Measurements from ENCODE around the gene SLC44A1.

Gene SLC44A1

GRCh38 chr9:105339849-105340248 lies 95.4 kb downstream of the SLC44A1 start:
- no peak for DNase-seq (ENCODE audit: low read depth)

DNA sequence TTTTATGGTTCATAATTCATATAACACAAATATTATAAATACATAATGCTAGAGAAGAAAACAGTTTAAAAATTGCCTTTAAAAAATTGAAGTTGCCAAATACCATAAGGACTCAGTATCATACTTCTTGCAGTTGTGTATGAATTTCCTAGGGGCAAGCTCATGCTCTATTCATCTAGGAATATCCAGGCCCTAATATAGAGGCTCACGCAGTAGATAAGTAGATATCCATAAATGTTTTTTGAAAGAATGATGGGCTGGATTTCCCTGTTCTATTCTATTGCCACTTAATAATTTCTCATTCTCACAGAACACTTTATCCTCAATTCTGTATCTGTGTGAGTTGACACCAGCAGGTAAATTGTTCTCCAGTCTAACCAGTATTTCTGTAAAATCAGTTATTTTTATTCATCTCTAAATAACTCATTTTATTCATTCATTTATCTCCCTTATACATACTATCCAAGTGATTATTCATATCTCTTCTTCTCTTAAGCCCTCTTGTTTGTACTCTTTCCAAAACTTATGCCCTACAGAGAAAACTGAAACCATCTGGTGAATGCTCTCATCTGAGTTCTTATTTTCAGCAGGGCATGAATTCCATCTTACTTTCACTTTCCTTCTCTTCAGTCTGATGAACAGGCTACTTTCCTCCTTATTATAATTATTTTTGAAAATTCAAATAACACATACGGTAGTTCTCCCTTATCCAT lies 97.1 kb downstream of the SLC44A1 start:
- peak; percentile 39 for DNase-seq (ENCODE audit: low read depth)

- no peak for DNase-seq (ENCODE audit: low read depth)
Observed at GRCh38 chr9:105342147-105342505, 97.7 kb downstream of the SLC44A1 start.

DNA sequence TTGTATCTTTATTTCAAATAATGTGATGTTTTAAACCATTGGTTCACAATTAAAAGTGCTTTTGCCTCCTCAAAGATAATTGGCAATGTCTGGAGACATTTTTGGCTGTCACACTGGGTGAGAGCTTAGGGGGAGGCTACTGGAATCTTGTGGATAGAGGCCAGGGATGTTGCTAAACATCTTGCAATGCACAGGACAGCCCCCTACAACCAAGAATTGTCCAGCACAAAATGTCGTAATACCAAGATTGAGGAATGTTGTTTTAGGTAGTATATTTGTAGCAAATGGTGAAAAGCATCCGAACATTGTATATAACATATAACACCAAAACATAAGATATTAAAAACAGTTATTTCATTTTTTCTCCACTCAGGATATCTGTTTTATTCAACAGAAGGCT lies 99.8 kb downstream of the SLC44A1 start:
- DNase-seq (ENCODE audit: low read depth): no peak

DNA sequence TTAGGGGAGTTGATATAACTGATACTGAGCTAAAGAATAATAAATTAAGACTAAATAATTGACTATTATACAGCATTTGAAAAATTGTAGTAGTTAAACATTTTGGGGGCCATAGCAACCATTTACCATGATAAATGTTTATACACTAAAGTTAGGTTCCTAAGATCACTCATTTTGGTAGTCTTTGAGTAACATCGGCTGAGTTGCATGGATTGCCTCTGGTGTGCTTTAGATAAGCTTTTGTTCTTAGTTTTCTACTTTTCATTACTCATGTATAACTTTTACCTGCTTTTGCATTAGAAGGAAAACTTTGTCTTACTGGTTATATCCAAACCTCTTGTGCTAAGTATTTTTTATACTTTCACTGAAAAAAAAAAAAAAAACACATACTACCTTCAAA lies 101.2 kb downstream of the SLC44A1 start:
- no peak for DNase-seq (ENCODE audit: low read depth)

DNA sequence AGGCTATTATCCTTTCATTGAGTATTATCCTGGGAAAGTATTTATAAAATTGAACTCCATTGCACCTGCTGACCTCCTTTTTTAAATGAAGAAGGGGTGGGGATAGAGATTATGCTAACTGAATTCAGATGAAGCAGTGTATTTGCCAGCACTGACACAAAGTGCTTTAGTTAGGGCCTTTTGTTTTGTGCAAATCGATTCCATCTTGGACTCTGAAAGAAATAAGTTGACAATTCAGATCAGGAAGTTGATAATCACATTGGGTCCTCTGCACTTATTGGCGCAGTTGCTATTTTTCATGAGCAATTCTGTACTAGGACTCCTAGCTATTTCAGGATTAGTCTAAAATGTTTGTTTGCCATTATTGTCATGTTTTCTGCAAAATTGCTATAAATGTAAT lies 101.8 kb downstream of the SLC44A1 start:
- DNase-seq (ENCODE audit: low read depth): no peak

DNA sequence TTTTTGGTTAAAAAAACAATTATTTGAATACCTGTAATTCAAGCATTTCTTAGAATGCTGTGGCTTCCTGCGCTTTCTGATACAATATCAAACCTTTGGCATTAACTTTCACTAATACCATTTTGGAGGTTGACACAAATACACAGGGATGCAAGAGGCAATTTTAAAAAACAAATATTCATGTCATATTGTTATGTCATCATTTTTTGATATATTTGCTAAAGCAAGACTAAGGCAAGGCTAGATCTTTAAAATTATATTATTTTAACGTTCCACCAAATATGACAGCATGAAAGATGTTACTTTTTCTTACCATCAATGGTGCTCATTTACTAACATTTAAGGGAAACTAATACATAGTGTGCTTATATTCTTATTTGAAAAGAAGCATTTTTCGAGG lies 110.0 kb downstream of the SLC44A1 start:
- DNase-seq (ENCODE audit: low read depth): no peak

DNA sequence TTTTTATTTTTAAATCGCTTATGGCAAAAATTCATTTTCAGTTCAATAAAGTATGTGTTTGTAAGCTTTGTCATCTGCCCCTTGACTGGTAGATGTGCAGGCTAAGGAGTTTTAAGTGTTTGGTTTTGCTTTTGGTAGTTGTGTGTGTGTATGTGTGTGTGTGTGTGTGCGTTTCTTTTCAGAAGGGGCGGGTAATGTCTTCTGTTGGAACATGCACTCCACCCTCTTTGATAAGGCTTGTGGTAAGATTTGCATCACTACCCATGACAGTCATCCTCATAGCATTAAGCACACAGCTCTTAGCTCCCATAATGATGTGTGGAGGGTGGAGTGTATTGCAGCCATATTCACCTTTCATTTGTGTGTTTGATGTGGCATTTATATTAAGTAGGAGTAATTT lies 111.3 kb downstream of the SLC44A1 start:
- peak; percentile 20 for DNase-seq (ENCODE audit: low read depth)

DNA sequence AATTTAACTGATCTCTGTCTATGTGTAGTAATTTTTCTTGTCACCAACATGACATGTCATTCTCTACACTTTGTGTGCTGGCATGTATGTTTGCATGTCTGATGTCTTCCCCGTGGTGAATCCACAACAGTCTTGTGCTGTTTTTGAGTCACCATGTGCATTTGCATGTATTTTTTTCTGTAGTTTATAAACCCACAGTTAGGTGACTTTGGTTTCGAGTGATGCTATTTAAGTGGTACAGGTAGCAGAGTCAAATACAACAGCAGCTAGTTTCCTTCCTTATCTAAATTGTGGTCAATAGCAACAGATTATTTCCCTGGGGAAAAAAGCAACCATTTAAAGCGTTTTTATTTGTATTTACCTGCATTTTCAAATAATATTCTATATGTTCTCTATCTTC lies 113.5 kb downstream of the SLC44A1 start:
- DNase-seq (ENCODE audit: low read depth): no peak

- peak; percentile 59 for DNase-seq (ENCODE audit: low read depth)
Observed at GRCh38 chr9:105359892-105360291, 115.4 kb downstream of the SLC44A1 start.

DNA sequence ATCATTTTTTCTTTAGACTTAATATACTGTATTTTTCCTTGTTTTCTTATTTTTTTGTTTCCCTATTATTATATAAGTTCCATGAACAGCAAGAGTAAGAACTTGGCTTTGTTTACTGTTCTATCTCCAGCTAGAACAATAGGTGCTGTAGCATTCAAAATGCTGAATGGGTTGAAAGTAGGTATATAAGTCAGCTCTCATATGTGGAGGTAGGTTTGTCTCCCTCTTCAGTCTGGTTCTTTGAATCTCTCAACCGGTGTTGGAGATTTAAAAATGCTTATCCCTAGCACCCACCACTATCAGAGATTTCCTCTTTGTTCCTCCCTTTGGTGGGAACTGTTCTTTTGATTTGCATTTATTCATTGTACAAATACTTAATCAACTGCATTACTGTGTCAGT lies 115.9 kb downstream of the SLC44A1 start:
- DNase-seq (ENCODE audit: low read depth): no peak

DNA sequence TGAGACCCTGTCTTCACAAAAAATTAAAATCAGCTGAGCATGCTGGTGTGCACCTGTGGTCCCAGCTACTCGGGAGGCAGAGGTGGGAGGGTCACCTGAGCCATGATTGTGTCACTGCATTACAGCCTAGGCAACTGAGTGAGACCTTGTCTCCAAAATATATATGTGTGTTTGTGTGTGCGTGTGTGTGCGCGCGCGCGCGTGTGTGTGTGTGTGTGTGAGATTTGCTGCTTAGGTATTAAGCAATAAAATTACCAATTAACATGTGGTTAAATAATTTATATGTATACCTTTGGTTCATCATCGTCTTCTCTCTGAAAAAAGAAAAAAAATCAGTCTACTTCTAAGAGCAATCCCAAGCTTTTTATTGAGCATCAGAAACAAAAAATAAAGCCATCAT lies 117.4 kb downstream of the SLC44A1 start:
- DNase-seq (ENCODE audit: low read depth): no peak

DNA sequence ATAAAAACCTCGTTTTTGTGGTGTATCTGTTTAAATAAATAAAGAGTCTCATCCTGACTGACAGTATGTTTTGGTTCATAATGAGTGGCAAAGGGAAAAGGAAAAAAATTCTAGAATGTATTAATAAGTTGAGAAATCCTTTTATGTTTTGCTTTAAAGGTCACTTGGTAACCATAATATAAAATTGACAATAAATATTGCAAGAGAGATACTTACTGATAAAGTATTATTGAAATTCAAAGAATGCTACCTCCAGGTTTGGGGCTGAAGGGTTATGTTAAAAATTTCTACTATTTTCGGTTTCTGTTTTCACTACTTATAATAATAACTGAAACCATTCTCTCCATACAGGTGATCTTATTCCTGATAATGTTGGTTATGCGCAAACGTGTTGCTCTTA lies 118.0 kb downstream of the SLC44A1 start:
- DNase-seq (ENCODE audit: low read depth): no peak

GRCh38 chr9:105363837-105364236 lies 119.4 kb downstream of the SLC44A1 start:
- DNase-seq (ENCODE audit: low read depth): no peak

- no peak for DNase-seq (ENCODE audit: low read depth)
Observed at GRCh38 chr9:105369911-105370310, 125.5 kb downstream of the SLC44A1 start.

DNA sequence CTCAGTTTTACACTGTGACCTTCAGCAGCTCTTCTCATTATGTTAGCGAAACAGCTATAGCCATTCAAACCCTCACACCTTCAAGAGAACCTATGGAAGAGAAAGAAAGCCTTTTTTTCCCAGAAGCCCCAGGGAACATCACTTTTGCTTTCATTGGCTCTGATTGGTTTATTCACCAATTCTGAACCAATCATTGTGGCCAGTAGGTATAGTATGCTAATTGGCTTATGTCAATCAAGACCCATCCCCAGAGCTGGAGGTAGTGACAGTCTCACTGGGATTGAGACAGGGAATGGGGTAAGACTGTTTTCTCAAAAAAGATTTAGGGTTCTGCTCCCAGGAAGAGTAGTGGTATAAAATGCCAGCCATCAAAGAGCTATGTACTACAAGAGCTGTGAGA lies 129.3 kb downstream of the SLC44A1 start:
- DNase-seq (ENCODE audit: low read depth): no peak

DNA sequence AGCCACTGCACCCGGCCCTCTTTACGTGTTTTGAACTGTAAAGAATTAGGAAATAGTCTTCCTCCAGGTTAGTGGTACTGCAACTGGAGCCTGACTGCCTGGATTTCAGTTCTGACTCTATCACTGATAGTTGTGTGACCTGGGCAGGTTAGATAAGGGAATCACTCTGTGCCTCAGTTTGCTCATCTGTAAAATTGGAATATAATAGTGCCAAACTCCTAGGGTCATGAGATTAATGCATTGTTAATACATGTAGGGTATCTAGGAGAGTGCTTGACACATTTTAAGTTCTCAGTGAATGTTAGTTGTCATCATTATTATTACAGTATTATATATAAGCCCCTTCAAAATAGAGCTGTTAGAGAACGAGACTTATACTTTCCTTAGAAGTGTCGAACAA lies 130.9 kb downstream of the SLC44A1 start:
- DNase-seq (ENCODE audit: low read depth): no peak

DNA sequence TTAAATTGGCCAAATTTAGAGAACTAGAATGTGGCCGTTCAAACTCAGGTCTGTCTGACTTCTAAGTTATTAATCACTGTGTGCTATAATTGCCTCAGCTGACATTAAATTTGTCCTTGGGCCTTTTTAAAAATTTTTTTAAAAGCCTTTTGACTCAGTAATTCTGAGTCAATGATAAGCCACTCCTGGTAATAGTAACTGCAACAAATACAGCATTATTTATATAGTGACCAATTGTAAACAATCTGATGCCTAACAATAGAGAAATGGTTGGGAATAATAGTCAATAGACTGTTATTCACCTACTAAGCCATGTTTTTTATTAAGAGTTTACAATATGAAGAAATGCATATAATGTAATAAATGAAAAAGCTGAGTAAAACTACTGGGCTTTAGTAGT lies 132.4 kb downstream of the SLC44A1 start:
- DNase-seq (ENCODE audit: low read depth): no peak

DNA sequence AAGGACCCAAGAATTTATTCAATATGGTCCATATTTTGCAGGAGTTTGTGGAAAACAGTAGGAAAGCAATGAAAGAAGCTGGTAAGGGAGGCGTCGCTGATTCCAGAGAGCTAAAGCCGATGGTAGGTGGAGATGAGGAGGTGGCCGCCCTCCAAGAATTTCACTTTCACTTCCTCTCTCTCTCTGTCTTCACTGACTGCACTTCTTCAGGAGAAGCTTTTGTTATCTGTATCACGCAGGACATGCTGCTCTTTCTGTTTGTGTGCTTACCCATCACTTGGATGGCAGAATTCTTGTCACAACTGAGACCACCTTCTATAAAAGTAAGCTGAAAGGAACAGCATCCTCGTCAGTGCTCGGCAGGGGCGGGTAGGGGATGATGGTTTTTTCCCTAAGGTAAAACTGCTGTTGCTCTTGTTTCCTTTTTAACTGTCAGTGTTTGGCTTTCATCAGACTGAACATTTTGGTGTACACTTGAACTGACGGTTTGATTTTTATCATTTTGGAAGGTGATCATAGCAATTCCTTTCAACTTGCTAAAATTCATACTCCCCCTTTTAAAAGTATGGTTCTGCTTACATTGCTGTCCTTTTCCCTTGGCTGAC lies 141.0 kb downstream of the SLC44A1 start:
- no peak for DNase-seq (ENCODE audit: low read depth)

DNA sequence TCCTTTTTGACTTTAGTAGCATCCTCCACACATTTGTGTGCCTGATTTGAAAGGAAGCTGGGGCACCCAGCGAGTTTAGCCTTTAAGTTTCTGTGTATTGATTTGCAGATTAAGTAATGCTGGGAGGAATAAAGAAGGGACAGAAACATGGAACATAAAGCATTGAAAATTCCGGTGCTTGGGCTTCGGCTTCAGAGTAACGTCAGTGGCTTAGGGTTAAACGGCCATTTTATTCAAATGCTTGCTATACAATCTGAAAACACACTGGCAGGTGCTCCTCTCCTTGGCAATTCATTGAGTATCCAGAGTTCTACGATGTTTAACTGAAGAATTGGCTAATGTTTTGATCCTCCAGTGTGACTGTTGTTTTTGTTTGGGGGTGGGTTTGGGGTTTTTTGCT lies 145.3 kb downstream of the SLC44A1 start:
- DNase-seq (ENCODE audit: low read depth): no peak

DNA sequence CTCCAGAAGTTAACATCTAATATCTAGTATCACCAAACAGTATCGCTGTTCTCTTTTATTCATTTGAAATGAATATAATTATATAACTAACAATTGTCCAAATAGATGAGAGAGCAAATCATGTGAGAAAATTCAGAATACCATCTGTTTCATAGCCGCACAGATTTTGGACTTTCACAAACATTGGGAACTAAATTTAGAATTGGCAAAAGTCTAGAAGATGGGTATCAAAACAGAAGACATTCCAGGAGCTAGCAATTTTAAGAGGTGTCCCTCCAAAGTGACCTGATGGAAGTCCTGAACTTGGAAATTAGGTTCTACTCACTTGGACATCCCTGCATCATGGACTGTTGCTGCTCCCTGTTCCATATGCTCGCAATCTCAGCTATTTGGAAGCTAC lies 146.4 kb downstream of the SLC44A1 start:
- no peak for DNase-seq (ENCODE audit: low read depth)

DNA sequence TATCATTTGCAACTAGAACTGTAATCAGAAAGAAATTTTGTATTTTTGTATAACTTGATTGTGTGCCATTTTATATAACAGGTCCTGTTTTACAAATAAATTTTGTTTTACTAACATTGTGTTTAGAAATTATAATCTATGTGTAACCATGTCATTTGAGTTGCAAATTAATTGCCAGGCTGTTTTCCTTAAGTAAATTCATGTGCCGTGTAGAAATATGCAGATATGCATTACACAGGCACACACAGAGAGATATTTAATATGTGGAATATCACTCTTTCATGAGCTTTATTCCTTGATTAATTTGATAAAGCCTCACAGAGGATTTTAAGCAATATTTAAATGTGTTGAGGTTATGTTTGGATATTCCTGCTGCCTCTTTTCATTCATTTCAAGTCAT lies 146.8 kb downstream of the SLC44A1 start:
- DNase-seq (ENCODE audit: low read depth): no peak

GRCh38 chr9:105392531-105392930 lies 148.1 kb downstream of the SLC44A1 start:
- no peak for DNase-seq (ENCODE audit: low read depth)
